ENCODE results near the gene SERPINA9.

DNA sequence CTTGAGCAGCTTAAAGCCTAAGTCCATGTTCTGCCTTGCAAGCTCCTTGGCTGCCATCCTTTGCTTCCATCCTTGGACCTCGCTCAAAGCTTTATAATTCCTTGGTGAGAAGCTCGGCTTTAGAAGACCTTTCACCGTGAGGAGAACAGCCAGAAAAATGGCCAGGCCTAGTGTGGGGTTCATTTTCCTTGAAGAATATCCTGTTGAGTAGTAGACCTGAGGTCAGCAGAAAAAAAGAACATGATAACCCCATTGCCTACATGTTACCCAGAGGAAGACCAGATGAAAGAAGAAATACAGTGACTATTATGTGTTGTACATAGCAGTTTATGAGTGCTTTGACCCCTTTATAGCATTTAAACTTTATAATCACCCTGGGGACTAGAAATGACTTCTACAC, 22.2 kb upstream of the SERPINA9 start:
- TF ChIP-seq, protein P1, sequence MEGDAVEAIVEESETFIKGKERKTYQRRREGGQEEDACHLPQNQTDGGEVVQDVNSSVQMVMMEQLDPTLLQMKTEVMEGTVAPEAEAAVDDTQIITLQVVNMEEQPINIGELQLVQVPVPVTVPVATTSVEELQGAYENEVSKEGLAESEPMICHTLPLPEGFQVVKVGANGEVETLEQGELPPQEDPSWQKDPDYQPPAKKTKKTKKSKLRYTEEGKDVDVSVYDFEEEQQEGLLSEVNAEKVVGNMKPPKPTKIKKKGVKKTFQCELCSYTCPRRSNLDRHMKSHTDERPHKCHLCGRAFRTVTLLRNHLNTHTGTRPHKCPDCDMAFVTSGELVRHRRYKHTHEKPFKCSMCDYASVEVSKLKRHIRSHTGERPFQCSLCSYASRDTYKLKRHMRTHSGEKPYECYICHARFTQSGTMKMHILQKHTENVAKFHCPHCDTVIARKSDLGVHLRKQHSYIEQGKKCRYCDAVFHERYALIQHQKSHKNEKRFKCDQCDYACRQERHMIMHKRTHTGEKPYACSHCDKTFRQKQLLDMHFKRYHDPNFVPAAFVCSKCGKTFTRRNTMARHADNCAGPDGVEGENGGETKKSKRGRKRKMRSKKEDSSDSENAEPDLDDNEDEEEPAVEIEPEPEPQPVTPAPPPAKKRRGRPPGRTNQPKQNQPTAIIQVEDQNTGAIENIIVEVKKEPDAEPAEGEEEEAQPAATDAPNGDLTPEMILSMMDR (IDR thresholded peaks at IDR 0.05 in 2 of 3, conservative IDR thresholded peaks at IDR 0.05 in 1 of 3; ENCODE audit: borderline replicate concordance in 1 of 3, insufficient read depth in 1 of 3, low read depth in 2 of 3, low read length in 2 of 3), result no peak
- TF ChIP-seq ZNF274 (IDR thresholded peaks at IDR 0.05; ENCODE audit: low read depth, low read length), result no peak
- TF ChIP-seq POLR2AphosphoS5 (IDR thresholded peaks at IDR 0.05; ENCODE audit: low read depth, low read length), result no peak
- TF ChIP-seq EZH2 (IDR thresholded peaks at IDR 0.05), result no peak
- TF ChIP-seq, protein P2, sequence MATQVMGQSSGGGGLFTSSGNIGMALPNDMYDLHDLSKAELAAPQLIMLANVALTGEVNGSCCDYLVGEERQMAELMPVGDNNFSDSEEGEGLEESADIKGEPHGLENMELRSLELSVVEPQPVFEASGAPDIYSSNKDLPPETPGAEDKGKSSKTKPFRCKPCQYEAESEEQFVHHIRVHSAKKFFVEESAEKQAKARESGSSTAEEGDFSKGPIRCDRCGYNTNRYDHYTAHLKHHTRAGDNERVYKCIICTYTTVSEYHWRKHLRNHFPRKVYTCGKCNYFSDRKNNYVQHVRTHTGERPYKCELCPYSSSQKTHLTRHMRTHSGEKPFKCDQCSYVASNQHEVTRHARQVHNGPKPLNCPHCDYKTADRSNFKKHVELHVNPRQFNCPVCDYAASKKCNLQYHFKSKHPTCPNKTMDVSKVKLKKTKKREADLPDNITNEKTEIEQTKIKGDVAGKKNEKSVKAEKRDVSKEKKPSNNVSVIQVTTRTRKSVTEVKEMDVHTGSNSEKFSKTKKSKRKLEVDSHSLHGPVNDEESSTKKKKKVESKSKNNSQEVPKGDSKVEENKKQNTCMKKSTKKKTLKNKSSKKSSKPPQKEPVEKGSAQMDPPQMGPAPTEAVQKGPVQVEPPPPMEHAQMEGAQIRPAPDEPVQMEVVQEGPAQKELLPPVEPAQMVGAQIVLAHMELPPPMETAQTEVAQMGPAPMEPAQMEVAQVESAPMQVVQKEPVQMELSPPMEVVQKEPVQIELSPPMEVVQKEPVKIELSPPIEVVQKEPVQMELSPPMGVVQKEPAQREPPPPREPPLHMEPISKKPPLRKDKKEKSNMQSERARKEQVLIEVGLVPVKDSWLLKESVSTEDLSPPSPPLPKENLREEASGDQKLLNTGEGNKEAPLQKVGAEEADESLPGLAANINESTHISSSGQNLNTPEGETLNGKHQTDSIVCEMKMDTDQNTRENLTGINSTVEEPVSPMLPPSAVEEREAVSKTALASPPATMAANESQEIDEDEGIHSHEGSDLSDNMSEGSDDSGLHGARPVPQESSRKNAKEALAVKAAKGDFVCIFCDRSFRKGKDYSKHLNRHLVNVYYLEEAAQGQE (IDR thresholded peaks at IDR 0.05; ENCODE audit: low read depth), result no peak
- no peak for TF ChIP-seq CEBPB (IDR thresholded peaks at IDR 0.05; ENCODE audit: low read depth)
- TF ChIP-seq TCF7L2 (IDR thresholded peaks at IDR 0.05; ENCODE audit: borderline replicate concordance, extremely low read depth, insufficient read depth, insufficient read length), result no peak
